Vagina (tissue), 2 donors: ENCODE data around the gene MAN2B2. TPM values are rescaled to one million over a fixed set of nuclear protein-coding genes. Genes with fewer than 3 reads are reported as not detected.

ENCODE experiments used
- DNase-seq, 2 donors: peaks; one replicate each; pipeline ENCODE4 v3.0.0-alpha.2; 2017; ENCODE audit errors: extremely low spot score in 2 of 2
- H3K27ac ChIP-seq: fragments of 200-600 bp; sonication (generic); one replicate; pipeline ENCODE4 v1.5.1; 2019
- H3K27me3 ChIP-seq: fragments of 200-600 bp; sonication (generic); one replicate; pipeline ENCODE4 v1.5.1; 2019
- H3K36me3 ChIP-seq, 2 donors: fragments of 200-600 bp; sonication (generic); one replicate each; pipeline ENCODE4 v1.5.1; 2017 to 2019
- H3K4me1 ChIP-seq: fragments of 200-600 bp; sonication (generic); one replicate; pipeline ENCODE4 v1.5.1; 2019
- H3K4me3 ChIP-seq, 2 donors: fragments of 200-600 bp; sonication (generic); 1 replicate in 1 of 2; 2 replicates in 1 of 2; pipeline ENCODE4 v1.5.1; 2016 to 2019
- H3K9me3 ChIP-seq: fragments of 200-600 bp; sonication (generic); one replicate; pipeline ENCODE4 v1.5.1; 2019
- CTCF ChIP-seq, 3 experiments: fragments of 450-650 bp in 2 of 3; fragments of 200-600 bp in 1 of 3; sonication (generic) in 1 of 3; IDR thresholded peaks; one replicate each; pipeline ENCODE4 v1.5.1; 2017 to 2019; ENCODE audit warnings: antibody characterized with exemption in 3 of 3, mild to moderate bottlenecking in 2 of 3, moderate library complexity in 2 of 3
- POLR2A ChIP-seq, 2 donors: fragments of 450-650 bp; IDR thresholded peaks; one replicate each; pipeline ENCODE4 v1.6.1; 2017; ENCODE audit warnings: antibody characterized with exemption in 2 of 2, mild to moderate bottlenecking in 2 of 2, moderate library complexity in 2 of 2
- POLR2AphosphoS5 ChIP-seq, 2 donors: sonication (generic); formaldehyde crosslinking; IDR thresholded peaks; one replicate each; pipeline ENCODE4 v1.9.0; 2017; ENCODE audit warnings: antibody characterized with exemption in 2 of 2, mild to moderate bottlenecking in 2 of 2, low read depth in 1 of 2; ENCODE audit not compliant: insufficient read depth in 1 of 2
- intact Hi-C: fragments of 100-400 bp; cut with DNase I; formaldehyde crosslinking; loops from one replicate; pipeline ENCODE4 v1.15.1; 2023
- total RNA-seq: library from RNA; depleted of rRNA; stranded (reverse); fragments of >200 nt; gene quantifications from one replicate; pipeline ENCODE4 v1.2.3, GENCODE V29; 2016

Gene MAN2B2
- total RNA-seq, 1 donor from 2014 or later, result 26.3 TPM

GRCh38 chr4:6527683-6528595, 47.0 kb upstream of the MAN2B2 start:
- no peak for DNase-seq
- TF ChIP-seq POLR2AphosphoS5 (IDR thresholded peaks at IDR 0.05; ENCODE audit: insufficient read depth in 1 of 2, low read depth in 1 of 2) (no peak), POLR2A (IDR thresholded peaks at IDR 0.05) (no peak)
- H3K36me3 ChIP-seq, result no peaks in the 10 kb centered on the region
- intact Hi-C loops, result no loop called here
- no peak overlapping the region for H3K27ac ChIP-seq
- H3K27me3 ChIP-seq, result no peaks in the 10 kb centered on the region
- H3K9me3 ChIP-seq, result no peaks in the 10 kb centered on the region
- H3K4me3 ChIP-seq, result no peak overlapping the region
- no peaks in the 10 kb centered on the region for H3K4me1 ChIP-seq

- H3K9me3 ChIP-seq, result no peaks in the 10 kb centered on the region
- no peak for TF ChIP-seq POLR2A (IDR thresholded peaks at IDR 0.05)
- no peak for TF ChIP-seq CTCF (IDR thresholded peaks at IDR 0.05)
- TF ChIP-seq POLR2AphosphoS5 (IDR thresholded peaks at IDR 0.05; ENCODE audit: insufficient read depth in 1 of 2, low read depth in 1 of 2), result no peak
- no peak for DNase-seq
- H3K27ac ChIP-seq, result no peak overlapping the region
- no peaks in the 10 kb centered on the region for H3K4me1 ChIP-seq
- no peaks in the 10 kb centered on the region for H3K36me3 ChIP-seq
- intact Hi-C loops, result no loop called here
- H3K4me3 ChIP-seq, result no peak overlapping the region
- no peaks in the 10 kb centered on the region for H3K27me3 ChIP-seq
Measured at GRCh38 chr4:6529021-6529420, 46.0 kb upstream of the MAN2B2 start.

DNA sequence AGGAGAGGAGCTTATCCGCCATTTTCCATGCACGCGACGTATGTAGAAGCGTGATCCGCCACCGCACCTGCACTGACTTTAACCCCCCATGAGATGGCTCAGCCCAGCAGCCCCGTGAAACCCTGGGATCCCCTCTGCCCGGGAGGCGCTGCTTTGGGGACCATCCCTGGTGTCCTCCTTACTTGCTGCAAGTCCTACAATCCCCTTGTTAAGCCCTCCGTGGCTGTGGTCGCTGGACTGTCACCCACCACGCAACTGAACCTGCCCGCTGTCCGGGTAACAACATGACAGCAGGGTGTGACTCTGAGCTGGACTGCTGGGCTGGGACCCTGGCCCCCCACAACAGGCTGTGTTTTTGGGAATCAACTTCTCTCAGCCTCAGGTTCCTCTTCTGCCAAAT, 44.7 kb upstream of the MAN2B2 start:
- Histone ChIP-seq H3K4me3 (no peak overlapping the region), H3K9me3 (no peaks in the 10 kb centered on the region), H3K36me3 (no peaks in the 10 kb centered on the region), H3K4me1 (no peaks in the 10 kb centered on the region), H3K27me3 (no peaks in the 10 kb centered on the region), H3K27ac (no peak overlapping the region)
- no peak for TF ChIP-seq POLR2AphosphoS5 (IDR thresholded peaks at IDR 0.05; ENCODE audit: insufficient read depth in 1 of 2, low read depth in 1 of 2)
- TF ChIP-seq POLR2A (IDR thresholded peaks at IDR 0.05), result no peak
- TF ChIP-seq CTCF (IDR thresholded peaks at IDR 0.05), result no peak
- intact Hi-C loops, result no loop called here
- no peak for DNase-seq

DNA sequence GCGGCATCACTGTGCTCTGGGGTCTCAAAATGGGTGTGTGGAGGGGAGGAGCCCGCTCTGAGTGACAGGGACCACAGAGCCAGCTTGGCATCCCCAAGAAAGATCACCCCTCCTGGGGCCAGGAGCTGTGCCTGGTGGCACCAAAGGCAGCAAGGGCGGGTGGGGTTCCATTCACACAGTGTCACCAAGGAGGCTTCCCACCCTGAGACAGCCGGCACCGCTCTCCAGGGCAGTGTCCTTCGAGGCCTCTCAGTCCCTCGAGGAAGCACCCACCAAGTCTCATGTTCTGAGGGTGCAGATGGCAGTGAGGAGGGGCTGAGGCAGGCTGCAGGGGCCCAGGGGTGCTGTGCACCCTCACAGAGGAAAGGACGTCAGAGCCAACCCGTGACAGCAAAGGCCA, 44.0 kb upstream of the MAN2B2 start:
- no peak overlapping the region for H3K4me3 ChIP-seq
- H3K27ac ChIP-seq, result no peak overlapping the region
- intact Hi-C loops, result no loop called here
- H3K4me1 ChIP-seq, result no peaks in the 10 kb centered on the region
- H3K27me3 ChIP-seq, result no peaks in the 10 kb centered on the region
- H3K36me3 ChIP-seq, result no peaks in the 10 kb centered on the region
- no peak for DNase-seq
- no peaks in the 10 kb centered on the region for H3K9me3 ChIP-seq
- no peak for TF ChIP-seq POLR2AphosphoS5 (IDR thresholded peaks at IDR 0.05; ENCODE audit: insufficient read depth in 1 of 2, low read depth in 1 of 2)
- no peak for TF ChIP-seq POLR2A (IDR thresholded peaks at IDR 0.05)
- no peak for TF ChIP-seq CTCF (IDR thresholded peaks at IDR 0.05)

- H3K27me3 ChIP-seq, result no peaks in the 10 kb centered on the region
- no peak overlapping the region for H3K27ac ChIP-seq
- H3K36me3 ChIP-seq, result no peaks in the 10 kb centered on the region
- TF ChIP-seq POLR2A (IDR thresholded peaks at IDR 0.05), result no peak
- TF ChIP-seq POLR2AphosphoS5 (IDR thresholded peaks at IDR 0.05; ENCODE audit: insufficient read depth in 1 of 2, low read depth in 1 of 2), result no peak
- no peaks in the 10 kb centered on the region for H3K9me3 ChIP-seq
- intact Hi-C loops, result no loop called here
- DNase-seq, result no peak
- no peak overlapping the region for H3K4me3 ChIP-seq
- H3K4me1 ChIP-seq, result no peaks in the 10 kb centered on the region
Measured at GRCh38 chr4:6532102-6532501, 42.9 kb upstream of the MAN2B2 start.

DNA sequence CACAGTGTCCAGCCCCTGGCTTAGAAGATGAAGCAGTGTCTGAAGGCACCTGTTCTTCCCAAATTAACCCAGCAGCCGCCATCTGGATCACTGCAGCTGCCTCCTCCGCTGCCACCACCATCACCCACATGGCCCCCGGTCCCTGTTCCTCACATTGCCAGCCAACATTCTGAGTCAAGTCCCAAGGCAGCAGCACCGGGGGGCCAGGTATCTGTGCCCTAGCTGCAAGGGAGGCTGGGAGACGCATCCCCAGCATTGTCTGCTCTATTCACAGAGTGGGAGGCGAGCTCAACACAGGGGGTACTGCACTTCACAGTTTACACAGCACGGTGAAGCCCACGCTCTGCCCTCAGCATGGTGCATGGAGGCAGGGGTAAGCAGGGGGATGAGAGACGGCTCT, 42.3 kb upstream of the MAN2B2 start:
- no peaks in the 10 kb centered on the region for H3K27me3 ChIP-seq
- H3K9me3 ChIP-seq, result no peaks in the 10 kb centered on the region

More for the DNA sequence above, 42.3 kb upstream of the MAN2B2 start:
- intact Hi-C loops, result no loop called here
- no peaks in the 10 kb centered on the region for H3K4me1 ChIP-seq
- DNase-seq, result no peak
- TF ChIP-seq POLR2A (IDR thresholded peaks at IDR 0.05), result no peak
- TF ChIP-seq POLR2AphosphoS5 (IDR thresholded peaks at IDR 0.05; ENCODE audit: insufficient read depth in 1 of 2, low read depth in 1 of 2), result no peak
- no peak overlapping the region for H3K27ac ChIP-seq
- no peaks in the 10 kb centered on the region for H3K36me3 ChIP-seq
- no peak overlapping the region for H3K4me3 ChIP-seq
